Measurements from ENCODE around the gene CEP128.

CEP128 gene

DNA sequence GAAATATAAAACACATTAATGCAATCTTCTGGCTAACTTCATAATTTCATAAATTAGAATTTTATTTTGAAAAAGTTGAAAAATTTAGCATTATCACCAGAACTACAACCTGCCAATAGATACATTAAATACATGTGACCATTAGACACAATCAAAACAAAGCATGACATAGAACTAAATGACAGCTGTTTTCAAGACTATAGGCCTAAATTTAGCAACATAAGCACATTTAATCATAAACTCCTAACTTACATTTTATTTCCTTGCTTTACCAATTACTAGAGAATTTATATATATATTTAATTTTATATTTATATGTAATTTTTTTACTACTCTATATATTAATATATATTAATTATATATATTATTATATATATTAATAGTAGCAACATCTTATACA lies 165.4 kb downstream of the CEP128 start:
- DNase-seq (ENCODE audit: low read depth in 3 of 3): no peak

DNA sequence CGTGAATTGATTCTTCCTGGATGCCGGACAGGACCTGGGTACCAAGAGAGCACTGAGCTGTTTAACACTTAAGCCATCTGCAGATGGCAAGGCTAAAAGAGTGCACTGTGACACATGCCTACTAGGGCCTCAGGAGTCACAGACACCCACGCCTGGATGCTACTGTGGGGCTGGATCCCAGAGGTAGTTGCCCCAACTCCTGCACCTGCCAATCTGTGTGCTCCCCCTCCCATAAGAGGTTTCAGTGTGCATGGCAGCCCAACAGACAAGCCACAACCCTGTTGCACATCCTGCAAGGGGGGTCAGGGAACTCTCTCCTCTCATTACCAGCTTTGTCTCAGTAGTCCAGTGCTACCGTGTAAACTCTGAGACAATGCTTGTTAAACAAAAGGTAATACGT lies 169.0 kb downstream of the CEP128 start:
- DNase-seq (ENCODE audit: low read depth in 3 of 3): no peak

DNA sequence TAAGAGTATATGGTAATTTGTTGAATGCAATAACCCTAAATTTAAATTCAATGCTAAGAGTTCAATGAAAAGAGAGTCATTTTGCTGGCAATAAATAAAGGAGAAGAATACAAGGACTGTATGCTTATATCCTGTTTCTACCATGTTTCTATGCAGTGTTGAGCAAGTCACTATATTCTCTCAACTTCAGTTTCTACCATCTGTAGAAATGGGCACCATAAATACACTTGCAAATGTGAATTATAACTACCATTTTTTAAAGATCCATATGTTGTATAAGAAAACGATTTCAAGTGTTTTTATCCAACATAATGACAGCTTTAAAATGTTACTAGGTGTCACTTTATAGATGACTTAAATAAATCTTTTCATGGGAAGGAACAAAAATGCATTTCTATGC lies 170.3 kb downstream of the CEP128 start:
- DNase-seq (ENCODE audit: low read depth in 3 of 3): no peak

DNA sequence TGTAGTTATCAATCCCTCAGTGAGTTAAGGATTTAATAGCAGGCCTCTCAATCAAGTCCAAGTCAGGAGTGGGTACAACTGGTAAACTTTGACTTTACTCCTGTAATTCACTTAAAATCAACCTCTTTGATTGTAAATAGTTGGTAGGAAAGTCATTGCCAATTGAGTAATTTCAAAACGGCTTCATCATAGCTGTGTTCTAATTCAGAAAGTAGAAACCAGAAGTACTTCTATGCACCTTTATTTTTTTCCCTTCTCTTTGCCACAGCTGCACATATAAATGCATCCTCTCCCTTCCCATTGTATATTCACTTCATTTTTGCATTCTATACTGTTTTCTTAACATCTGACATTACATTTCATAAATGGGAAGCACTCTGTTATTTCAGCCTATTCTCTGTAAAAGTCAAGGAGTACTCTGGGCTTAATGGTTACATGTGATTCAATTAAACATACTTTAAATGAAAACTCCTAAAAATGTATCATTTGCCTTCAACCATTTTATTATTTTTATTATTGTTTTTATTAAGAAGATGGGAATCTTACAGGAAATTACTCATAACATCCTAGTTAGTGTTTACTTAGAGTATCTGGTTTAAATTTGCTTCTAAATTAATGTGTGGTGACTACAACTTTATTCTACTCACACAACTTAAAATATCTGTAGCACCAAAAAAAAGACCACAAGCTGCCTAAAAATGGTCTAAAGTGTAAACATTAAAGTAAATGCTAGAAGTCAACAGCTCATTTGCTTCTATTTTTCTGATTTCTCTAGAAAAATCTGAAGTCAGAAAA lies 171.2 kb downstream of the CEP128 start:
- no peak for DNase-seq (ENCODE audit: low read depth in 3 of 3)

DNA sequence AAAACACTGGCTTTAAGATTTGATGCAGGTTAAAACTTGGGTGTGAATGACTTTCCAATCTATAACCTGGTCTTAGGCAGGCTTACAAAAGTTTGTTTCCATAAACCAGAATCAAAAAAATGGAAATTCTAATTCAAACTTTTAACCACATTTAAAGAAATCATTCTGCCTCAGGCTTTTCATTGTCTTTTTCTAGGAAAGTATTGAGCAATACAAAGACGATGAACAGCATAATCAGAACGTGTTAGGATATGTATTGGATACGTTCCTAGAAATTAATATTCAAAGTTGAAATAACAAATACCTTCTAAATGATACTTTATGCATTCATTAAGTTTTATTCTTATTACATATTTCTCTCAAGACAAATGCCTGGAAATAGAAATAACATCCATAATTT lies 172.9 kb downstream of the CEP128 start:
- no peak for DNase-seq (ENCODE audit: low read depth in 3 of 3)

GRCh38 chr14:80764921-80765507 lies 176.5 kb downstream of the CEP128 start:
- DNase-seq (ENCODE audit: low read depth in 3 of 3): no peak

- DNase-seq (ENCODE audit: low read depth in 3 of 3): no peak
These were observed 177.0 kb downstream of the CEP128 start for GRCh38 chr14:80764496-80764895.

GRCh38 chr14:80762641-80763228 lies 178.8 kb downstream of the CEP128 start:
- DNase-seq (ENCODE audit: low read depth in 3 of 3): no peak

DNA sequence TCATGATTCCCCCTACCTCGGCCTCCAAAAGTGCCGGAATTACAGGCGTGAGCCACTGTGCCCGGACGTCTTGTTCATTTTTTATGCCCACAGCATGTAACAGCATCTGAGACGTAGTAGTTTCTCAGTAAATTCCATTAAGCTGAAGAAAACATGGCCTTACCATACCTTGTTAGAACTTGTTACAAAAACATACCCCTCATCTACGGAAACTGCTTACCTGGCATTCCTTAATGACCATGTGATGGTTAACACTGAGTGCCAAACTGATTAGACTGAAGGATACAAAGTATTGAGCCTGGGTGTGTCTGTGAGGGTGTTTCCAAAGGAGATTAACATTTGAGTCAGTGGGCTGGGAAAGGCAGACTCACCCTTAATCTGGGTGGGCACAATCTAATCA lies 186.8 kb downstream of the CEP128 start:
- no peak for DNase-seq (ENCODE audit: low read depth in 3 of 3)

DNA sequence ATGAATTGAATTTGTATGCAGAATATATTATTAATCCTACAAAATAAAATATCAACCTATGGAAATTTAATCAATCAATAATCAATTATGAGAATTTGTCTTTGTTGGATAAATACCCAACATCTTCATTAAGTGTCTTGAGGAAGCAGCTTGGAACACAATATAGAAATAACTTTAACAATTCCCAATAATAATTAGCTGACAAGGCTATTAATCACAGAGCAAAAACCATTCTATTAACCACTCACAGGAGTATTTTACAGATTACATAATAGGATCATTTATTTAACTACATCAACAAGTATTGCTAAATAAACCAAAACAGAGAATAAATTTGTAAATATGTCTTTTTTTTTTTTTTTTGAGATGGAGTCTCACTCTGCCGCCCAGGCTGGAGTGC lies 190.3 kb downstream of the CEP128 start:
- DNase-seq (ENCODE audit: low read depth in 3 of 3): no peak

DNA sequence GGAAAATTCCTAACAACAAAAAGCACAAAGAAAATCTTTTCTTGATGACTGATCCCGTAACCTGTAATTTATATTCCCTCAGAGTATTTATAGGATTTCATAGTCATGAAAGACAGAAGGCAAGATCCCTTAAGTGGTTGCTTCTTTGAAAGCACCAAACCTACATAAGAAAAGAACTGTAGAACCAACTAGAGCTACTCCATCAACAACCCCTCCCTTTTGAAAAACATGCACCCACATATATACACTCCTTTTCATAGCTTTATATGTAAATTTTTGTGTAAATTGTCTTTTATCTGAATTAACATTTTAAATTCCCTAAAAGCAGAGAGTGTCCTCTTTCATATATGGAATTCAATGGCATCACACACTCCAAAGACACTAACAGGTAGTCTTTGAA lies 215.3 kb downstream of the CEP128 start:
- no peak for DNase-seq (ENCODE audit: low read depth in 3 of 3)

- no peak for DNase-seq (ENCODE audit: low read depth in 3 of 3)
These were observed 222.6 kb downstream of the CEP128 start for GRCh38 chr14:80718940-80719339.

GRCh38 chr14:80714474-80714873 lies 227.1 kb downstream of the CEP128 start:
- no peak for DNase-seq (ENCODE audit: low read depth in 3 of 3)

- DNase-seq (ENCODE audit: low read depth in 3 of 3): no peak
These were observed 228.3 kb downstream of the CEP128 start for GRCh38 chr14:80713076-80713850.

- no peak for DNase-seq (ENCODE audit: low read depth in 3 of 3)
These were observed 236.1 kb downstream of the CEP128 start for GRCh38 chr14:80705241-80705980.

DNA sequence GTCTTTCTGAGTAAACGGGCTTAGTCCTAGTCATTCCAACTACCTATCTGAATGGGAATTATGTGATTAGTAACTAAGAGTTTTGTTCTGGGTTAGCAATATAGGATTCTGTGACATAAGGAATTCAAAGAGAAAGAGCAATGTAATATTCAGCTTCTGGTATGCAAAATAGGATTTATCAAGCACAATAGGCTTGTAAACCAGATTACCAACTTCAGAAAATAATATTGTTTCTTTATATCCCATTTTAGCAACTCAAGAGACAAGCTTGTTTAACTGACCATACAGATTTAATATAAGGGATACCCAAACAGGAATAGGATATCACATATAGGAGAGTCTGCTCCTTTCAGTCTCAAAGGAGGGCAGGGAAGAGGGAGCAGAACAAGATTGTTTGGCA lies 240.9 kb downstream of the CEP128 start:
- no peak for DNase-seq (ENCODE audit: low read depth in 3 of 3)

- no peak for DNase-seq (ENCODE audit: low read depth in 3 of 3)
These were observed 241.7 kb downstream of the CEP128 start for GRCh38 chr14:80699861-80700260.

DNA sequence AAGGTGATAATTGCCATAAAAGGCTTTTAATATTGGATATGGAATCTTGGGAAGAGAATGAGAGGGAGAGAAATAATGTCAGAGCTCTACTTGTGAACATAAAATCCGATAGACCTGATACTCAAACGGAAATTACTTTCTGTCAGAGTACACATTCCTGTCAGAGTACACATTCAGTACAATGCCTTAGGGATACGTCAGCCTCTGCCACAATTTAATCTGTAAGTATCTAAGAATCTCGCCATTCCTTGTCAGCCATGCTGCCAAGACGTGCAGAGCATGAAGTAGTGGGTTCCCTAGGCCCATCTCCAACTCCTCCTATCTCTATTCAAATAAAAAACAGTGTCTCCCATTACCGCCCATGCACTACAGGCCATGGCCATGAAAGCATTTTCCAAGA lies 242.6 kb downstream of the CEP128 start:
- DNase-seq (ENCODE audit: low read depth in 3 of 3): no peak

DNA sequence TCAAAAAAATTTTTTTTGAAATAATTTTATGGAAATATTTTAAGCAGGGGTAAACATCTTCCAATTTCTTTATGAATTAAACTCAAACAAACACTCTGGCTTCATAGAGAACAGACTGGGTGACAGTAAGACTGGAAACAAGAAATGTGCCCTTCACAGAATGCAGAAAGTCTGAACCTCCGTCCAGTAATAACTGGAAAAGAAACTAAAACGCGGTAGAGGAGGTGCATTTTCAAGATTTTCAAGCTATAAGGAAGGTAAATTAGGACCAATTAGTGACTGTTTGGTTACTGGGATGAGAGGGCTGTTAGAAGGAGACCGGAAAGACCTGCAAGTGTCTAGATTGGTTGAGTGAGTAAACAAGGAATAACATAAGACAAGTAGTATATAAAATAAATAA lies 245.7 kb downstream of the CEP128 start:
- DNase-seq (ENCODE audit: low read depth in 3 of 3): no peak

DNA sequence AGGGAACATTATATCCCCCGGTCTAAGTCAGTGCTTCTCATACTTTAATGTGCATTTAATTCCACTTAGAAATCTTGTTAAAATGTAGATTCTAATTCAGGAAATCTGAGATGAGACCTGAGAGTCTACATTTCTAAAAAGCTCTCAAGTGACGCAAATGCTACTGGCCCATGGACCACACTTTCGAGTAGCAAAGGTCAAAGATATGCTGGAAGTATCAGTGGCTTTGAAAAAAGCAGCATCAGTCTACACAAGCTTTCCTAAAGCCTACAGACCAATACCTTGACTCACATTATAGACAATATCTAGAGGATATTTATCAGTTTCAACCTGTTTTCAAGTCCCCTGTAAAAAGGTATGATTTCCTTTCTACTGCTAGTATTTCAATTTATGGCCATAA lies 248.6 kb downstream of the CEP128 start:
- no peak for DNase-seq (ENCODE audit: low read depth in 3 of 3)

GRCh38 chr14:80681651-80682050 lies 259.9 kb downstream of the CEP128 start:
- DNase-seq (ENCODE audit: low read depth in 3 of 3): no peak

DNA sequence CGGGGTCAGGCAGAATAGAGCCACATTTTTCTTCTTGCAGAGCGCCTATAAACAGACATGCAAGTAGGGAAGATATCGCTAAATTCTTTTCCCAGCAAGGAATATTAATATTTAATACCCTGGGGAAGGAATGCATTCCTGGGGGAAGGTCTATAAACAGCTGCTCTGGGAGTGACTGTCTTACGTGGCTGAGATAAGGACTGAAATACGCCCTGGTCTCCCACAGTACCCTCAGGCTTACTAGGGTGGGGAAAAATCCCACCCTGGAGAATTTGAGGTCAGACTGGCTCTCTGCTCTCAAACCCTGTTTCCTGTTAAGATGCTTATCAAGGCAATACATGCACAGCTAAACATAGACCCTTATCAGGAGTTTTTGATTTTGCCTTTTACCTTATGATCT lies 262.3 kb downstream of the CEP128 start:
- no peak for DNase-seq (ENCODE audit: low read depth in 3 of 3)
